OCI-LY1 (cell line): ENCODE results near the gene ZNF407.

ENCODE experiments used
- H2AFZ ChIP-seq: fragments of 200-600 bp; sonication (generic), shearing (Covaris generic); 2 replicates; pipeline ENCODE4 v1.6.0; 2014; ENCODE audit warnings: antibody characterized with exemption, mild to moderate bottlenecking, low read length
- H3F3A ChIP-seq: fragments of 200-600 bp; sonication (generic), shearing (Covaris generic); 2 replicates; pipeline ENCODE4 v1.6.0; 2014; ENCODE audit warnings: mild to moderate bottlenecking, antibody characterized with exemption, low read length, moderate library complexity; ENCODE audit not compliant: insufficient read depth
- H3K27ac ChIP-seq: fragments of 200-600 bp; sonication (generic); 2 replicates; pipeline ENCODE4 v1.5.1; 2014; ENCODE audit warnings: low read length, mixed run types, mild to moderate bottlenecking, low read depth; ENCODE audit not compliant: poor library complexity, severe bottlenecking
- H3K27me3 ChIP-seq: fragments of 200-600 bp; sonication (generic); 2 replicates; pipeline ENCODE4 v1.6.0; 2014; ENCODE audit warnings: antibody characterized with exemption, mild to moderate bottlenecking, low read length, moderate library complexity; ENCODE audit not compliant: insufficient read depth
- H3K36me3 ChIP-seq: fragments of 200-600 bp; sonication (generic); 2 replicates; pipeline ENCODE4 v1.6.1; 2014; ENCODE audit warnings: mild to moderate bottlenecking, antibody characterized with exemption, low read length, moderate library complexity, mixed read lengths; ENCODE audit not compliant: insufficient read depth
- H3K4me1 ChIP-seq: fragments of 200-600 bp; sonication (generic); 2 replicates; pipeline ENCODE4 v1.5.1; 2014; ENCODE audit warnings: mild to moderate bottlenecking, low read length, moderate library complexity; ENCODE audit not compliant: insufficient read depth, severe bottlenecking
- H3K4me2 ChIP-seq: fragments of 200-600 bp; sonication (generic), shearing (Covaris generic); 2 replicates; pipeline ENCODE4 v1.6.1; 2014; ENCODE audit warnings: low read length
- H3K4me3 ChIP-seq: fragments of 200-600 bp; sonication (generic); 2 replicates; pipeline ENCODE4 v1.5.1; 2014; ENCODE audit warnings: low read length, low read depth, mild to moderate bottlenecking, mixed read lengths; ENCODE audit not compliant: poor library complexity, severe bottlenecking
- H3K79me2 ChIP-seq: fragments of 200-600 bp; shearing (Covaris generic); 2 replicates; pipeline ENCODE4 v1.6.1; 2016; ENCODE audit warnings: mixed run types, low read length, mixed read lengths; ENCODE audit not compliant: insufficient read depth
- H3K9ac ChIP-seq: fragments of 200-600 bp; sonication (generic), shearing (Covaris generic); 2 replicates; pipeline ENCODE4 v1.6.1; 2014; ENCODE audit warnings: mild to moderate bottlenecking, low read length, mixed read lengths
- H3K9me2 ChIP-seq: fragments of 200-600 bp; sonication (generic), shearing (Covaris generic); 2 replicates; pipeline ENCODE4 v1.6.1; 2014; ENCODE audit warnings: low read depth, mild to moderate bottlenecking, low read length, mixed read lengths
- H3K9me3 ChIP-seq: fragments of 200-600 bp; shearing (Covaris generic); 2 replicates; pipeline ENCODE4 v1.6.1; 2014; ENCODE audit warnings: low read length, mixed read lengths
- H4K20me1 ChIP-seq: fragments of 200-600 bp; sonication (generic), shearing (Covaris generic); 2 replicates; pipeline ENCODE4 v1.6.0; 2016; ENCODE audit warnings: mild to moderate bottlenecking, low read length; ENCODE audit not compliant: insufficient read depth
- EZH2 ChIP-seq: fragments of 200-600 bp; sonication (generic), shearing (Covaris generic); IDR thresholded peaks from 2 replicates; pipeline ENCODE4 v1.8.0; 2017; ENCODE audit warnings: borderline replicate concordance, mixed run types, mild to moderate bottlenecking, antibody characterized with exemption, low read length, moderate library complexity, mixed read lengths
- TF ChIP-seq, protein P1 (sequence below): fragments of 200-600 bp; sonication (generic), shearing (Covaris generic); IDR thresholded peaks from 2 replicates; pipeline ENCODE4 v1.5.1; 2017; ENCODE audit warnings: mild to moderate bottlenecking, antibody characterized with exemption, low read length, moderate library complexity, mixed read lengths

The ZNF407 gene

DNA sequence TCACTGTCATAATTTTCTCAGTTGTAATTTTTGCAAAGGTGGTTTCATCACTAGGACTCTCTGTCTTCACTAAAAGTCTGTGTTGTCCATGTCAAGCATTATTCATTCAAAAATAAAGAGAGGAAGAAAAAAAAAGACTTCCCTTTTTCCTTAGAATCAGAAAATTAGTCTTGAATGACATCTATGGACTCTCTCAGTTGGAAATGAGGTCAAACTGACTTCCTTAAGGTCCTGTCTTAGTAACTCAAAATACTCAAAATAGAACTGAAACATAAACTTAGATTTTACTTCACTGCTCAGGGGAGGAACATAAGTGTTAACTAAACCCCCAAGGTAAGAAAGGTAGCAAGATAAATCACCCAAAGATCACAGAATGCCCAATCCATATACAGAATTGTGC lies 2.2 kb upstream of the ZNF407 start:
- H3K79me2 ChIP-seq, result peaks cover 19% of the 10 kb centered on the region
- no peaks in the 10 kb centered on the region for H3K9me2 ChIP-seq
- no peak overlapping the region for H3K9ac ChIP-seq
- H3K27me3 ChIP-seq, result no peaks in the 10 kb centered on the region
- no peak overlapping the region for H2AFZ ChIP-seq
- H3K4me3 ChIP-seq, result peak overlapping the region; percentile 89
- H3K36me3 ChIP-seq, result peaks cover 21% of the 10 kb centered on the region
- H3K4me2 ChIP-seq, result 0 out of 2 replicates have a peak overlapping the region, but pooled peaks have one; percentile 91
- TF ChIP-seq EZH2, result no peak
- TF ChIP-seq, protein P1, sequence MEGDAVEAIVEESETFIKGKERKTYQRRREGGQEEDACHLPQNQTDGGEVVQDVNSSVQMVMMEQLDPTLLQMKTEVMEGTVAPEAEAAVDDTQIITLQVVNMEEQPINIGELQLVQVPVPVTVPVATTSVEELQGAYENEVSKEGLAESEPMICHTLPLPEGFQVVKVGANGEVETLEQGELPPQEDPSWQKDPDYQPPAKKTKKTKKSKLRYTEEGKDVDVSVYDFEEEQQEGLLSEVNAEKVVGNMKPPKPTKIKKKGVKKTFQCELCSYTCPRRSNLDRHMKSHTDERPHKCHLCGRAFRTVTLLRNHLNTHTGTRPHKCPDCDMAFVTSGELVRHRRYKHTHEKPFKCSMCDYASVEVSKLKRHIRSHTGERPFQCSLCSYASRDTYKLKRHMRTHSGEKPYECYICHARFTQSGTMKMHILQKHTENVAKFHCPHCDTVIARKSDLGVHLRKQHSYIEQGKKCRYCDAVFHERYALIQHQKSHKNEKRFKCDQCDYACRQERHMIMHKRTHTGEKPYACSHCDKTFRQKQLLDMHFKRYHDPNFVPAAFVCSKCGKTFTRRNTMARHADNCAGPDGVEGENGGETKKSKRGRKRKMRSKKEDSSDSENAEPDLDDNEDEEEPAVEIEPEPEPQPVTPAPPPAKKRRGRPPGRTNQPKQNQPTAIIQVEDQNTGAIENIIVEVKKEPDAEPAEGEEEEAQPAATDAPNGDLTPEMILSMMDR, result no peak
- no peak overlapping the region for H3K27ac ChIP-seq
- H3K4me1 ChIP-seq, result peaks cover 29% of the 10 kb centered on the region
- no peaks in the 10 kb centered on the region for H3F3A ChIP-seq
- H4K20me1 ChIP-seq, result no peaks in the 10 kb centered on the region
- H3K9me3 ChIP-seq, result no peaks in the 10 kb centered on the region

DNA sequence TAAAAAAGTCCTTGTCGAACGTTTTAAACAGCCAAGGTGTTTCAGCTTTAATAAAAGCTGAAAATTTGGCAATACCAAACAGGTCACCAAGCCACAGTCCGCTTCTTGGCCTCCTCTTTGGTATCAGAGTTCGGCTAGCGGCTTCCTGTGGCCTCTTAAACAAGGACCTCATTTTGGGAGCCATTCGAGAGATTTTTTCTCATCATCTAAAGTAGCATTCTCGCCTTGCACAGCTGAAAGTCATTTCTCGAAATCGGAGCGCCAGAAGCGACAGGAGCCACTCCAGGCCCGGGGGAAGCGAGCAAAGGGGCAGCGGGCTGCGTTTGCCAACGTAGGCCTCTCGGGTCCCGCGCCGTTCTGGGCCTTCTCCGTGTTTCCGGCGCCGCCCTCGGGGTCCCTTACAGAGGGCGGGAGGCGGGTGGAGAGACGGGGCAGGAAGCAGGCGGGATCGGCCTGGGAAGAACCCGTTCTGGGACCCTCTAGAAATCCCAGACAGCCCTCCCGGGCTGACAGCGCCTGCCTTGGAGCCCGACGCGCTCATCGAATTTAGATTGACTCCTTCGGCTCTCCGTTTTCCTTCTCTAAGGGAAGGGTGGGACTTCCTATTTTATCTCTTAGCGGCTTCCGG lies 522 bp upstream of the ZNF407 start:
- Histone ChIP-seq H2AFZ (peak overlapping the region; percentile 23; the same call in 1 of the 2 replicates), H3K36me3 (peaks cover 21% of the 10 kb centered on the region), H3K4me2 (peak overlapping the region; percentile 91), H3K9ac (peak overlapping the region; percentile 90), H3K9me3 (no peaks in the 10 kb centered on the region), H3K4me1 (peaks cover 29% of the 10 kb centered on the region), H4K20me1 (no peaks in the 10 kb centered on the region), H3K79me2 (peaks cover 20% of the 10 kb centered on the region), H3K27me3 (no peaks in the 10 kb centered on the region), H3K4me3 (peak overlapping the region; percentile 89), H3F3A (no peaks in the 10 kb centered on the region), H3K9me2 (no peaks in the 10 kb centered on the region), H3K27ac (peak overlapping the region; percentile 77)
- no peak for TF ChIP-seq EZH2
- TF ChIP-seq, protein P1, result no peak

DNA sequence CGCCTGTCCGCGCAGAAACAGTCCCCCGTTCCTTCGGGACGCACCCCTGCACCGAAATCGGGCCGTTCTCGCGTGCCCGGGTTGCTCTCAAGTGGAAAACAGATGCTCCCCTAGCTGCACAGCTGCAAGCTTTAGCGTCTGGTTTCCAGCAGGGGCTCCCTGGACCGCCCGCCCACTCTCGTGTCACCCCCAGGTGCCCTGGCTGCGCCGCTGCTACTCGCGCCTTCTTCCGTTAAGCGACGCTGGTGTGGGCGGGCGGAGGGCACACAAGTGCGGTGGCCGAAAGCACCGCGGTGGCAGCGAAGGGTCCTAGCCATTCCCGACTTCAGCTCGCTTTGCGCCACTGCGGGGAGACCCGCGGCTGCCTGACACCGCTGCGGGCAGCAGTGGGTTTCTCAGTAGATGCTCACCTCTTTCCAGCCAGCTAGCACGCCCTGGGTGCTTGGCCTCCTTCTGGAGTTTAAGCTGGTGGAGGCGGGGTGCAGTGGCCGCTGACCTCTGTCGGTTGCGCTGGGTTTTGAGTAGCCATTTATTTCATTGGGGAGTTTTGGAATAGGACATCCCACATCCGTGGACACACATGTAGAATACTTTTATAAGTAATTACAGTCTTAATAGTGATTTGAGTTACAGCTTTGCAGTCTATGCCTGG lies 806 bp downstream of the ZNF407 start:
- Histone ChIP-seq H3K9ac (peak overlapping the region; percentile 90), H3F3A (no peaks in the 10 kb centered on the region), H3K4me2 (peak overlapping the region; percentile 91), H3K36me3 (peaks cover 14% of the 10 kb centered on the region), H4K20me1 (no peaks in the 10 kb centered on the region), H3K4me1 (peaks cover 29% of the 10 kb centered on the region), H3K27ac (peak overlapping the region; percentile 77), H2AFZ (no peak overlapping the region), H3K9me2 (no peaks in the 10 kb centered on the region), H3K79me2 (peaks cover 20% of the 10 kb centered on the region), H3K27me3 (no peaks in the 10 kb centered on the region), H3K9me3 (no peaks in the 10 kb centered on the region), H3K4me3 (peak overlapping the region; percentile 89)
- TF ChIP-seq, protein P1, result peak; percentile 24; the same call in 1 of the 2 replicates
- TF ChIP-seq EZH2, result no peak
